Stimulated activated CD8-positive, alpha-beta memory T cell treated with anti-CD3 and anti-CD28 coated beads, Interleukin-4, amount 100 ng/mL, for 4 hours (primary cell): ENCODE data around the gene PHF14.
"Not testable (repeated sequence)": the region's sequence is repeated elsewhere in the genome, so short reads cannot be mapped to it uniquely, and the experiment has no call there.

ENCODE experiments used
- DNase-seq, 2 donors: peaks; one replicate each; pipeline ENCODE4 v3.0.0-alpha.2; 2020; ENCODE audit warnings: low read depth in 2 of 2, low spot score in 1 of 2

Gene PHF14

DNA sequence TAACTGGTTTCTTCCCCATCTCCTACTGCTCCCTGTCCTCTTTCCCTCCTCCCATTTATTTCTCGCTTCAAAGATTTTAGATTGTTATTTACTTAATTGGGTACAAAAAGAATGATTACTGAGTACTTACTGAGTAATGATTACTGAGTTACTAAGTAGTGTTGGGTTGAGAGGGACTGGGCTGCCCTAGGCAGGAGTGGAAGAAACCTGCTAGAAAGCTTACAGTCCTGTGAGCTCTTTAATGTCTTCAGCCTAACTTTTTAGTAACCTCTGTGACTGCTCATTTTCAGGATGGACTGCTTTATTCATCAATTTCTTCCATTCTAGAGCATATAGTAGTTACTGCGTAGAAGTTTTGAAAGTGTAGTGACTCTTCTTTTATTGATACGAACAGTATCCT, 7.6 kb downstream of the PHF14 start:
- DNase-seq: no peak

DNA sequence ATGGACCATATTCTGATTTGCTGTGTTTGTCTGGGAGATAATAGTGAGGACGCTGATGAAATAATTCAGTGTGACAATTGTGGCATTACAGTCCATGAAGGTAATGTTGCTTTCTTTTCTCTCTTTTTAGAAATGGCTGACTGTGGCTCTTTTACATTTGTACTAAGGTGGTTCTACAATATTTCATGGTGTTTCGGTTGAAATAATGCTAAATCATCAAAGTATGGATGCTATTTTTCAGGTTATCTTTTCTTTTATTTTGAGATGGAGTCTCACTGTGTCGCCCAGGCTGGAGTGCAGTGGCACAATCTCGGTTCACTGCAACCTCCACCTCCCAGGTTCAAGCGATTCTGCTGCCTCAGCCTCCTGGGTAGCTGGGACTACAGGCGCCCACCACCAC, 17.1 kb downstream of the PHF14 start:
- DNase-seq: not testable (repeated sequence)

DNA sequence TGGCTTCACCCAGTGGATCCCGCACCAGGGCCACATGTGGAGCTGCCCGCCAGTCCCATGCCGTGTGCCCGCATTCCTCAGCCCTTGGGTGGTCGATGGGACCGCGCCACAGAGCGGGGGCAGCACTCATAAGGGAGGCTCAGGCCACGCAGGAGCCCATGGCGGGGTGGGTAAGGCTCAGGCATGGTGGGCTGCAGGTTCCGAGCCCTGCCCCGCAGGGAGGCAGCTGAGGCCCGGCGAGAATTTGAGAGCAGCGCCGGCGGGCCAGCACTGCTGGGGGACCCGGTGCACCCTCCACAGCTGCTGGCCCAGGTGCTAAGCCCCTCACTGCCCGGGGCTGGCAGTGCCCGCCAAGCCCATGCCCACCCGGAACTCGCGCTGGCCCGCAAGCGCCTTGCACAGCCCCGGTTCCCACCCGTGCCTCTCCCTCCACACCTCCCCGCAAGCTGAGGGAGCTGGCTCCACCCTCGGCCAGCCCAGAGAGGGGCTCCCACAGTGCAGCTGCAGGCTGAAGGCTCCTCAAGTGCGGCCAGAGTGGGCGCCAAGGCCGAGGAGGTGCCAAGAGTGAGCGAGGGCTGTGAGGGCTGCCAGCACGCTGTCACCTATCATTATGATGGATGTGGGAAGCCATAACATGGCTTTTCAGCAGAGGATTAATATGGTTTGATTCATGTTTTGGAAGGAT, 22.0 kb downstream of the PHF14 start:
- not testable (repeated sequence) for DNase-seq

DNA sequence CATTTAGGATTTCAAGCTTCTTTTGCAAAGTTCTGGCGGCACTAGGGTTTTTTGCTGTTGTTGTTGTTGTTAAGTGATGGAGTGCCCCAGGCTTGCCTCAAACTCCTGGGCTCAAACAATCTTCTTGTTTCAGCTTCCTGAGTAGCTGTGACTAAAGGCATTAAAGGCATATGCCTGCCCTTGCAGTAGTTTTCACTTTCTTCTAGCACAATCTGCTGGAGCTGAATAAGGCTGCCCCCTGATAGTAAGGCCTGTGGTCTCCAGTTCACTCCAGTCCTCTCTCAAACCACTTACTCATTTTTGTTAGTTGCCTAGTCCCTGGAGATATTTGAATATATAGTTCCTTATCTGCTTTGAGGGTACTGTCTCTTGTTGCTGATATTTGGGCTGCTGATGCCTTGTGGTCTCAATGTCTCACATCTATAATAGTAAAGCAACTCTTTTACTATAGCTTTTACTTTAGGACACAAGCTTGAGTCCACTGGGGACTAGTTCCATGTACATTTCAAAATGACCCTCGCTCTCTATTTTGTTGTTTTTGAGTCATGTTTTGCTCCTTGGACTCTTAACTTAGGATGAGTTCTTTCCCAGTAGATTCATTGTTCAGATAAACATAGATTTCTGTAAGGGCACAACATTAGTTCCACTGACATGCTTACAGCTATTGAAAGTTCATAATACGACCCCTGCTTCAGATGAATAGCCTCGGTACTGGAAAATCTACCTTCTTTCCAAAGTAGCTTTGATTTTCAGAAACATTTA, 25.5 kb downstream of the PHF14 start:
- no peak for DNase-seq

DNA sequence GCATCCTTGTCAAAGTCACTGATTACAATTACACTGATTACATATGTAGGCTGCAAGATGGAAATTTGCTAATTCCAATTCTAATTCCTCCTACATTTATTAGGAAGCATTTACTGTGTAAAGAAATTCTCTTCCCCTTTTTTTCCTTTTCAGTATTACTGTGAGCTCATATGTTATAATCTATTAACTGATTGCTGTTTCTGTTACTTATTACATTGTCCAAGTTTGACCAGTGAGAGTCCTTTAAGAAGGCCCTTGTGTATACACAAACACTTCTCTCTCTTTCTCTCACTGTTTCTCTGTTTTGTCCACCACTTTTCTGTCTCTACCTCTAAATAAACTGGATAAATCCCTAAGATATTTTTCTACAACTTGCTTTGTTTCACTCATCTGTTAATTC, 31.5 kb downstream of the PHF14 start:
- DNase-seq: no peak

DNA sequence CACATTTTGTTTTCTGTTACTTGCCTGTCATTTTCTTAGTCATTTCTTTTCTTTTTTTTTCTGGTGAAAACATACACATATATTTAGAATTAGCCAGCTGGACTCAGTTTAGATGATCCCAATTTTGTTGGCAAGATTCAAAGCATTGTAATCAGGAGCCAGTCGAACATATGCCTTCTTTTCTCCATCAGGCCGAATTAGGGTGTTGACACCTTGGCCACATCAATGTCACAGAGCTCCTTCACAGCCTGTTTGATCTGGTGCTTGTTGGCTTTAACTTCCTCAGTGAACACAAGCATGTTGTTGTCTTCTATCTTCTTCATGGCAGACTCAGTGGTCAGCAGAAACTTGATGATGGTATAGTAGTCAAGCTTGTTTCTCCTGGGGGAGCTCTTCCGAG, 32.6 kb downstream of the PHF14 start:
- DNase-seq: no peak

DNA sequence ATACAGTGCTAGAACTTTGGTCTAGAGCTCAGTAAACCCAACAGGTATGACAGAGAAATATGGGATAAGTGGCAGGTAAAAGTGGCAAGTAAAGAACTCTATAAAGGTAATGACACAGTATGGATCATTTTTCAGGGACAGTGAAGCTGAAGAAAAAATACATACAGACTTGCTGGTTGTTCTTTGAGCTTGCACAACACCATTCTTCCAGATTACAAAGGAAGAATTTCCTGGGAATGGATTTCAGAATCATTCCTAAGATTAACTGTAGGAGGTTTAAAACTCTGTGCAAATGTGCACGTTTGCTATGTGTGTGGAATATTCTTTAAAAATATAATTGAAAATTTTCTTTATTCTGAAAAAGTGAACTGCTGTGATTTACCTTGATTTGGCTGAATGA, 36.0 kb downstream of the PHF14 start:
- no peak for DNase-seq

DNA sequence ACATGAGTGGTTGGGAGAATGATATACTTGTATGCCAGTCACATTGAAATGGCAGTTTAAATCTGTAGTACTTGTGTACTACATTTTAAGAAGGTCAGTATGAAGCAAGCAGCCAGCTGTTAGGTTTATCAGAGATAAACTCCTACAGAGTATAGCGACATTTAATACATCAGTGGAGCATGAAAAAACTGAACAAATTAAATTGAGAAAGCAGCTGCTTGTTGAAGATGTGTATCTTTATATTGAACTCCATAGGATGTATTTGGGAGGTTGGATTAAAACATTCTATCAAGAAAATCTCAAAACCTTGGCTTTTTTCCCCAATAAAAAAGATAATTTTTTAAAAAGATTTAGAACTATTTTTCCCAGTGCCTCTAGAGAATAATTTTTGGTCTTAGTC, 47.8 kb downstream of the PHF14 start:
- no peak for DNase-seq

DNA sequence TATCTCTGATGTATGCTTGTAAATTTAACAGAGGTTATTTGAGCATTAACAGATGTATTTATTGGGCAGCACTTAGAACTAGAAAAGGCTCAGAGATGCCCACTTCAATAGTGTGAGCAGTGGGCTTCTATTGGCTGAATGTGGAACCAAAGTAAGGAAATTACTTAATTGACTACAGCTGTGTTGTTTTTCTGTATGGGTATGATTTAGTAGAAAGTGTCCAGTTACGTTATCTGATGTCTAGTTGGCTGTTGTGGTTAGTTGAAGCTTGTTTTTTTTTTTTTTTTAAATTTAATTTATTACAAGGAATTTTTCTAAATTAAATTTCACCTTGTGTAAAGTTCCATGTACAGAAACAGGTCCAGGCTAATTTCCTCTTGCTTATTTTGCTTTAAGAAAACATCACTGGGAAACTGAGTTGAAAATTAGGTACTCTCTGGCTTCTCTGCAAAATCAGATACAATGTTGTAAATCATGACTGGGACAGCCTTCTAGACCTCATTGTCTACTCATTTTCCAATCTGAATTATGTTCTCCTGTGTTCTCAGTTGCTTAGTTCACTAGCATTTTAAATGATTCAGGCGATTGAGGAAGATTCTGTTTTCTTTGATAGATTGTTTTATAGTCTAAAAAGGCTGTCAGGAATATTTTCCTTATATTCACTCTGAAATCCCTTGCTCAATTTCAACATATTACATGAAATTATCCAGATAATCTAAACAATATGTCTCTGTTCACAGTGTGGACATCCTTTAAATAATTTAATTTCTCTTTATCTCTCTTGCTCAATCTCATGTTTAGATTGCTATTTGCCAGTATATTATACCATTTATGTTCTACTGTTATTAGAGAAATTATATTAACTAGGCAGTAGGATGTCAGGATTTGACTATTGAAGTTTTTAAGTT, 53.0 kb downstream of the PHF14 start:
- DNase-seq: no peak

DNA sequence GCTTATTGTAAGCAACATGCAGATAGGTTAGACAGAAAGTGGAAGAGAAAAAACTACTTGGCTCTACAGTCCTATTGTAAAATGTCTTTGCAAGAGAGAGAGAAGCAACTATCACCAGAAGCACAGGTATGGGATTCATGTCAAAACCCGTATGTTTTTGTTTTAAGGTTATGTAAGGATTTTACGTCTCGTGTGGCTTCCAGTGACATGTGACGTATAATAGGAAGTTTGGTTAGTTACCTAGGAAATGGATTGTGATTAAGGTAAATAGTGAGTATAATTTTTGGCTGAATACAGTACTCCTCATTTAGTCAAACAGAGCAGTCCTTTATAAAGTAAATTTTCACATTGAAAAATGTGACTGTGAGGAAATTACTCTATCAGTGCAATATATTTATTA, 62.0 kb downstream of the PHF14 start:
- DNase-seq: no peak

DNA sequence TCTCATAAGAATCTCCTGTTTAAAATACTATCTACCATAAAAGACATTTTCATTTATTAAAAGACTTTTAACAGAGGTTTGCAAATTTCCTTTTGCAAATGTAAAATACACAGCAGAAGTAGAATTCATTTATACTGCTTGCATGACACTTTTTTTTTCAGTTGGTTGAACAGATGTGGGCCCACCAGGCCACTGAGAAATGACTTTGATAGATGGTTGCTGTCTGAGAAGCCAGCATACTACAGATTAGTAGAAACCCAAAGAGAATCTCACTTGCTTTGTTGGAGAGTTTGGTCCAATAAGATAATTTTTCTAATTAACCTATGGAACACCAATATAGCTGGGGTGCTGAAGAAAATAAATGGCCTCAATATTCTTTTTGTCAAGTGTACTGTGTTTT, 66.3 kb downstream of the PHF14 start:
- DNase-seq: no peak

DNA sequence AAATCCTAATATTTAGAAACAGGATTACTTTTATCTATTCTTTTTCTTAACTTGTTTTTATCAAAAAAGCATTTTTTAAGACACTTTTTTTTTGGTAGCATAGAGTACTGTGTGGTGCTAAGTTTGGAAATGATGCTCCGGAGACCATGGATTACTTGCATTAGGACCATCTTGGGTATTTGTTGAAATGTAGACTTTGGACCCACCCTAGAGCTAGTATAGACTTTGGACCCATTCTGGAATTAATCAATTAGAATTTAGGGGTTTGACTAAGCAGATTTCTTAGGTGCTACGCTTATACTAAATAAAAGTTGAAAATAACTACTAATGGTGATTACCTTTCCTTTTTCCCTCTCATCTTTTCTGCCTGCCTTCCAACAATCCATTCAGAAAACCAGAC, 80.4 kb downstream of the PHF14 start:
- DNase-seq: no peak

DNA sequence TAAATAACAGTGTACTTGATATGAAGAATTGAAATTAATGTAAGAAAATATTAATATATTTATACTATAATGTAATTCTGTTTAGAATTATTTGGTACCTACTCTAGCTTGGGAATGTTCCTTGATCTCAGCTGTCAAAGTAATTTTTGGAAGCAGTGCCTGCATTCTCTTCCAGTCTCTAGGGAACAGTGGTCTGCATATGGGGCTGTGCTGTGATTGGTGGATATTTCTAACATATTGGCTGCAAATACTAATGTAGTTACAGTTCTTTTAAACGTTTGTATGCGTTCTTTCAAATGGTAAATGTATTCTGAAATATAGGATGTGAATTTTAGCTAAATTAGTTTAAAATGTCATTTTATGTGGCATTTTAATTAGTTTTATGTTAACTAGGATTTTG, 87.2 kb downstream of the PHF14 start:
- no peak for DNase-seq

DNA sequence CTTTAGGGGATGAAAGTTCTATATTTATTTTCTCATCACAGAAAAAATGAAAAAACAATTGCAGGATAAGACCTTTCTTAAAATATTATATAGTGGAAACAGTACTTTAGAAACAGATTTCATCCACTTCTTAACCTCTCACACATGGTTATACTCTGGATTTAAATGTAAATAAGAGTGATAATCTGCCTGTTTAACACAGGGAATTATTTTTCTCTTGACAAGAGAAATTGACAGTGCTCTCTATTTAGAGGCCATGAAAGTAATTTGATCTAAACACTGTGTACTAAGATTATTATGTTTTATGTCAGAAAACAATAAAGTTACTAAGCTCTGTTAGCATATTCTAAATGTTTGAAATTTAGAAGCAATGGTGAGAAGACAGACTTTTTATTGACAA, 88.4 kb downstream of the PHF14 start:
- no peak for DNase-seq

DNA sequence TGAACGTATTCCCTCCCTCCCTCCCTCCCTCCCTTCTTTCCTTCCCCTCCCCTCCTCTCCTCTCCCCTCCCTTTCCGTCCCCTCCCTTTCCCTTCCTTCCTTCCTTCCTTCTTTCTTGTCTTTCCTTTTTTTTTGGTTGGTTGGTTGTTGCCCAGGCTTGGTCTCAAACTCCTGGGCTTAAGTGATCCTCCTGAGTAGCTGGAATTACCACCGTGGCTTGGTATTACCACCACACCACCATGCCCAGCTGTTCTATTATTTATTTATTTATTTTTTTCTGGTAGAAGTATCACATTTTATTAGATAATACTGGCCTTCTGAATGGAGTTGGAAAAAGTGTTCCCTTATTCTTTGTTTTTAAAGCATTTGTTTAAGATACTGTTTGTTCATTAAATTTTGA, 95.9 kb downstream of the PHF14 start:
- no peak for DNase-seq

DNA sequence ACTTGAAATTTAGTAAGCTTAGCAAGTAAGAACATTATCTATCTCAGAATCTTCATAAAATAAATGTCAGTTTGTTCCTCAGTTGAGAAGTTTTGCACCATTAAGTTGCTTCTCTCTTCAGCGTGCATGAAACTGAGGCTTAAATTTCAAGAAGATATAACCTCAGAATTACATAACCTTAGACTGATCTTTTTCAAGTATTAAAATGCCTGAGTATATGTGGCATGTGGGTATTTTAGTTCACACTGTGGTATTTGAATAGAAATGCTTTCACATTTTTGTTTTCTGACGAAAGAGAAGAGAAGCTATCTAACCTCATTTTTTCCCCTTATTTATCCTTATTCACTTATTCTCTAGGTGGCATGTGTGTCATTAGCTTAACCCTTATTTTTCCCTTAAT, 104.1 kb downstream of the PHF14 start:
- no peak for DNase-seq

DNA sequence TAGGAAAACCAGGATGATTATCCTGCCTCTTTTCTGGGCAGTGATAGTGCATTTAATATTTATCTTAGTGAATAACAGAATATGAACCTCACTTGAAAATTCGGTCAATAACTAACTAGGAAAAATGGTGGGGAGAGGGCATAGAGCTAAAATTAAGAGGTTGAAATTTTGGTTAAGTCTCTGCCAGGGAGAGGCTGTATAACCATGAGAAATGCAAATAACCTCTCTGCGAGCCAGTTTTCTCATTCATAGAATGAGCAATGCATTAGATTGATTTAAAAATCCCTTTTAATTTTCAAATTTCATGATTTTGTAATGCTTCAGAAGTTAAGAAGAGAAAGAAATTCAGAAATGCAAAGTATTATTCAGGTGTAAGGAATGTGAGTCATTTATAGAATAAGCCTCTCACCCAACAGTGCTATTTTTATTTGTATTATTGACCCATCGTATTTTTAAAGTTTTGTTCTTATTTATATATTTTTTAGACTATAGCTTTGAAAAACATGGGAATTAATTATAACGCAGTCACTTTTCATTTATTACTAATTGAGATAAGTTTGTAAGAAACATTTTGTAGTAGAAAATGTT, 104.7 kb downstream of the PHF14 start:
- no peak for DNase-seq

DNA sequence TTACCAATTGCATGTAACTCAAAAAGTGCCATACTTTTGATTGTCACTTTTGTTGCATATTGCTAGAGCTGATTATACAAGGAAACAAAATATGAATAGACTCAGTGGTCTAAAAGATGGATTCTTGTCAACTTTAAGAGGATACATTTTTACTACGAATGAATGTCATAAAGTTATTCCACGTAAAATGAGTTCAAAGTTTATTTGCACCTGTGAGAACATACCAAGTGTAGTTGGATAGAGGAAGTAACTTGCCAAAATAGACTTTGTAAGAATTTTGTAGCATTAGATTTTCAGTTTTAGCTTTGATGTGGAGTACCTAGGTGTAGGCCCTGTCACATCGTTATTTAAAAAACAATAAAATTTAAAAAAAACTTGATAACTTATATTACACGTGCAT, 106.2 kb downstream of the PHF14 start:
- no peak for DNase-seq

DNA sequence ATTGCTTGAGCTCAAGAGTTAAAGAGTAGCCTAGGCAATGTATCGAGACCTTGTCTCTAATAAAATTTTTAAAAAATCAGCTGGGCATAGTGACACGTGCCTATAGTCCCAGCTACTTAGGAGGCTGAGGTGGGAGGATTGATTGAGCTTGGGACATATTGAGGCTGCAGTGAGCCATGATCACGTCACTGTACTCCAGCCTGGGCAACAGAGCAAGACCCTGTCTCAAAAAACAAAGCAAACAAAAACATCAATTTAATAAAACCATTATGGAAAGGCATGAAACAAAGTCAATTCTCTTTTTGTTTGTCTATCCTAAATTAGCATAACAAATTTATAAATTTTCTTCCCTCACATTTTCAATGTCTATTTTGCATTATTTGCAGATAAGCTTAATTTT, 108.4 kb downstream of the PHF14 start:
- DNase-seq: no peak

DNA sequence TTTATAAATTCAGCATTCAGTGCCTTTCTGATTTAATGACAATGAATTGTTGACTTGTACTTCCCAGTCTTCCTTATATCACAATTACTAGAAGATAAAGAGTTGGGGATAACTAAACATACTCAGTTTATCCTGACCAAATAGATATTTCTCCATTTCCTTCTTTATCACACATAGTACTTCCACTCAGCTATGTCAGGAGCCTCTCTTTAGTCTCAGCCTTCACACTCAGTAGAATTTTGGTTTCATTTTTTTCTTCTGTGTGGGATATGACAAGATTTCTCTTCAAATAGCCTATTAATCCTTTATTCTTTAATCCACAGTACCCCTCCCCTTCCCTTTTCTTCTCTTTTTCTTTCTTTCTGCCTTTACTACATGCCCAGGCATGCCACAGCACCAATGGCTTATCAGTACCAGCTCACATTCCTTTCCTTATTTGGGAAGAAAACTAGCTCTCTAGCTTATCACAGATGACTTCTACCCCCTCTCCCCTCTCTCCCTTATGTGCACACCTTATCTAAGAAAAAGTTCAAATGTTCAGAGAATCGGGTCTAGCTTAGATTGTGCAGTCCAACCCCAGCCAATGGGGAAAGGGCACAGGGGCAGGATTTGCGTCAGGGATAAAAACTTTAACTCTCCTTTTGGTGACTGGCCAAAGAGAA, 109.0 kb downstream of the PHF14 start:
- DNase-seq: no peak

DNA sequence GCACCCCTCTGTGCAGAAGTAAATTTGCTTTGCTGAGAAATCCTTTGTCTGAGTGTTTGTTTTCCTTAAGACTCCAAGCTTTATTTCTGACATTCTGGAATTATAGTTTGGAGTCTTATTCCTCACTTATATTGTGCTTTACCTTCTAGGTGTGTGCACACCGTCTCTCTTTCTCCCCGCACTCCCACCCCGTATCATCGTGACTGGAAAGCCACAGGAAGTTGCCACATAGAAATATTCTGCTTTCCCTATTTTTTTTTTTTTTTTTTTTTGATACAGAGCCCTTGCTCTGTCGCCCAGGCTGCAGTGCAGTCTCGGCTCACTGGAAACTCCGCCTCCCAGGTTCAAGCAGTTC, 109.5 kb downstream of the PHF14 start:
- DNase-seq: no peak
